HG03342 (cell line): ENCODE results near the gene PALM3.

Experiments used
- ATAC-seq: cut with Tn5 transposase; IDR thresholded peaks from one replicate; pipeline ENCODE4 v1.9.1; 2021; ENCODE audit warnings: mild to moderate bottlenecking, moderate library complexity; ENCODE audit not compliant: unreplicated experiment

The PALM3 gene

DNA sequence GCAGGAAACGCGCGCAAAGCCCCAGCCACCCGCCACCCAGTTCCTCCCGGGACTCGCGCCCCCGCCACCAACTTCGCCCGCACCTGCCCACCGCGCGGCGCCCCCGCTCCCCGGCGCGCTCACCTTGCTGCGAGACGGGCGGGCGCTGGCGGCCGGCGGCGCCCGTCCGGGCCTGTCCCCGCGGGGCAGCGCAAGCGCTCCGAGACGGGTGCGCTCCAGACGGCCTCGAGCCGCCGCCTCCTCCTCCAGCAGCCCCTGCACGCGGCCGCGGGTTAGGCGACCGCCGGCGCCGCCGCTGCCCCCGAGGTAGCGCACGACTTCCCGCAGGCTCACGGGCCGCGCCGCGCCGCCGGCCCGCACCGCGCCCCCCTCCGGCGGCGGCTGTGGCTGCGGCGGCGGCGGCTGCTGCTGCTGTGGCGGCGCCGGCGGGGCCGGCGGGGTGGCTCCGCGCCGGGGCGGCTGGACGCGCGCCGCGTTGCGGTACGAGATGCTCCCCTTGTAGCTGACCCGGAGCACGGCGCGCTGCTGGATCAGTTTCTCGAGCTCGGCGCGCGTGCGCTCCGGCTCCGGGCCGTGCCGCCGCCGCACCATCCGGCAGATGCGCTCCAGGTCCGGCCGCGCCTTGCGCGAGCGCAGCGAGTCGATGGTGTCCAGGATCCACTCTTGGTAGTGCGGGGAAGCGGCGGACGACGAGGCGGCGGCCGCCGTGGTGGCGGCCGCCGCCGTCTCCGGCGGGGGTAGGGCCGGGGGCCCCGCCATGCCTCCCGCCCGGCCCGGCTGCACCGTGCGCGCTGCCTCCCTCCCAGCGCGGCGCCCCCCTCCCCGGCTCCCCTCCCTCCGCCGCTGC is 28.0 kb upstream of the PALM3 start:
- peak; percentile 27 for ATAC-seq

GRCh38 chr19:14089412-14089661 is 27.5 kb upstream of the PALM3 start:
- no peak for ATAC-seq

- no peak for ATAC-seq
Observed at GRCh38 chr19:14088634-14089411, 26.9 kb upstream of the PALM3 start.

GRCh38 chr19:14086098-14086497 is 24.2 kb upstream of the PALM3 start:
- ATAC-seq = no peak

DNA sequence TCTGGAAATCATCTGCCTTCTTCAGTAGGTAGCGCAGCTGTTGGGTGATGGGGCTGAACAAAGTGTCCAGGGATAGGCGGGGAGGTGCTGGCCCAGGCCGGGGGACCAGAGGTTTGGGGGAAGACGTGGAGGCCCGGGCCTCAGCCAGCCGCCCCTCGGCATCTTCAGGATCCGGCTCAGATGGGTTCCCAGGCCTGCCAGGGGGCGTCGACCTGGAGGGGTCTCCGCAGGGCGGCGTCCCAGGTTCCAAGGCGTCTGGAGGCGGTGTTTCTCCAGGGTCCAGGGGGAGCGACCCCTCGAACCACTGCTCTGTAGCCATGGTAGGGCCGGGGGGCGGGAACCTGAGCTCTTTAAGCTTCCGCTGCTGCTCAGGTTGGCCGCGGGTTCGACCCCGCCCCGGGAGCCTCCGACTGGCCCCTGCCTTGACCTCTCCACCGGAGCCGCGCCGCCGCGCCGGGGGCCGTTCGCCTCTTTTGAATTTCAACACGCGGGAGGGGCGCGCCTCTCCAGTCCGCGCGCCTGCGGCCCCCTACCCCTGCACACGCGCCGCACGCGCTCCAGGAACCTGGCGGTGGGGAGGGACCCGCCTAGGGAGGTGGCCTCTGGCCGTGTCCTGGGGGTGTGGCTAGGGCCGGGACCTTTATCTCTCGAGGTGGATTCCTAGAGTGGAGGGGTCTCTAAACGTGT is 23.6 kb upstream of the PALM3 start, which contains the start of gene C19orf67:
Gene C19orf67, minus strand, starts transcription at position 475 of the 687 bp plus-strand sequence. Its CDS starts 156 bp downstream, at position 319.
- no peak for ATAC-seq

DNA sequence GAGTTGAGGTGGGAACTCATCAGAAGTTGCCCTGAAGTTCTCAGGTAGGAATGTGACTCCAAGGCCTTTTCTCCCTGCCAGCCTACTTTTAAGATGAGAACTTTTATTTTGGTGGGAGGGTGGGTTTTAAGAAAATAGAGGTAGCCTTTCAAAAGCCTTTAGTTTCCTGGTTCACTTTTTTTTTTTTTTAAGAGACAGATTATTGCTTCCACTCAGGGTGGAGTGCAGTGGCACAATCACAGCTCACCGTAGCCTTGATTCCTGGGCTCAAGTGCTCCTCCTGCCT is 20.7 kb upstream of the PALM3 start:
- ATAC-seq = no peak

DNA sequence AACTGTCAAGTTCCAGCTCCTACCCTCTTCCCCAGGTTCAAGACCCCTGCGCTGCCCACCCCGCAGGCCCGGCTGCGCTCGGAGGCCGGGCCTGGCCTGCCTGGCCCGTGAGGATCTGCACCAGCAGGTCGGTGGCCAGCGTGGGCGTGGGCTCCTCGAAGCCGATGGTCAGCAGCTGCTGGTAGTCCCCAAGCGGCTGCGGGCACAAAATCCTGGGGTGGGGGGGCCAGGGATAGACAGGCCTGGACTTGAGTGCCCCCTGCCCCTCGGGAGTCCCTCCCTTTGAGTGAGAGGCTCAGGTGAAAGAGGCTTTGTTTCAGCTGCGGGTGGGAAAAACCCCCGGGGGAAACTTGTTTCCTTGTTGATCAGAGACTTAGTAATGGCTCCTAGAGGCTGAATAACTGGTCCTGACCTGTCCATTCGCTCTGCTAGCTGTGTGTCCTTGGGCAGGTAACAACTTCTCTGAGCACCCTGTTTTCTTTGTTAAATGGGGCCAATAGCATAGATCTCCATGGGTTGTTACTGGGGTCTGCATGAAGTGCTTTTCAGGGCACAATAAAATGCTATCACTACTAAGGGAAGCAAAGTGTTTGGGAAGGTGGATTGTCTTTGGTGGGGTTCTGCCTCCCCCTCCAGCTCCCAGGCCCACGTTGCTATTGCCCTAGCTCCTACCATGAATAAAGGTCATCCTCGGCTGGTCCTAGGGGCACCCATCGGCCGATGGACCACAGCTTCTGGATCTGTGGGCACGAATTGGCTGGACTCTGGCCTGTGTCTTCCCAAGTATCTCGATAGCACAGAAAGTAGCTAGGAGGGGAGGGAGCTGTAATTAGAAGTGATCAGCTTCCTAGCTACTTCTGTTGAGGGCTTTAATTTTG is 20.2 kb upstream of the PALM3 start:
- peak; percentile 3 for ATAC-seq

- ATAC-seq = peak; percentile 85
Observed at GRCh38 chr19:14080887-14081796, 19.3 kb upstream of the PALM3 start.

- ATAC-seq = no peak
Observed at GRCh38 chr19:14078411-14078810, 16.5 kb upstream of the PALM3 start.

DNA sequence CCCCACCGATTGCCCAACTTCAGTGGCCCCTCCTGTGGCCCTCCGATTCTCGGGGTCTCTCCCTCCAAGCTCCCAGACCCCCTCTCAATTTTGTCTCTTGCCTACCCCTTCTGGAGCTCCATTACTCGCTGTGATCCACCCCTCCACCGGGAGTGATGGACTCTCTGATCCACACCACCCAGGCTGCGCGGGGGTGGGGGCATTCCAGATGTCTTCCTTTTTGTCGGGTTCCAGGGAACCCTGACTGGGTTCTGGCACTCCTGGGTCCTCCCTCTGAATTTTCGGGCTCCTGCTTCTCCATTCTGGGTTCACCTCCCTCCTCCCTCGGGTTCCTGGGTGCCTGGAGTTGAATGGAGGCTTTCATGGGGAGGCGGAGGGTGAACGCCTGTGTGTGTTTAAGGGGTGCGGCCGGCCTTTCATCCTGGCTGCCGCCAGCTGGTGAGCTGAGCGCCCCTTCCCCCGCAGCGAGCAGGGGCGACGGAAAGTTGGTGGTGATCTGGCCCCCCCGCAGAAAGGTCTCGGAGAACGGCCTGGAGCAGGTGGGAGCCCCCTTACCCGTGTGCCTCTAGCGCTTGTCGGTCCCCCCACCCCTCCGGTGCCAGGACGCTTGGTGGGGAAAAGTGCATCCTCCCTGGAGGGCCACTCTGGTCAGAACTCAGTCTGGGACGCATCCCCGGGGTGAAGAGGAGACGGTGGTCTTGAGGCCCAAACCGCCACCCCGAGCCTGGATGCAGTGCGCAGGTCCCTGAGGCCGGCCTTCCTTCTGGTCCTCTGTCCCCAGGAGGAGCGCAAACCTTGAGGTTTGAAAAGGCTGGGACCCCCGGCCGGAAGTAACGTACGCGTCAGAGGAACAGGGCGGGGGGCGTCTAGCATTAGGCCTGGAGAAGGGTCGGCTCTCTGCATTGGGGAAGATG is 12.3 kb upstream of the PALM3 start:
- no peak for ATAC-seq

DNA sequence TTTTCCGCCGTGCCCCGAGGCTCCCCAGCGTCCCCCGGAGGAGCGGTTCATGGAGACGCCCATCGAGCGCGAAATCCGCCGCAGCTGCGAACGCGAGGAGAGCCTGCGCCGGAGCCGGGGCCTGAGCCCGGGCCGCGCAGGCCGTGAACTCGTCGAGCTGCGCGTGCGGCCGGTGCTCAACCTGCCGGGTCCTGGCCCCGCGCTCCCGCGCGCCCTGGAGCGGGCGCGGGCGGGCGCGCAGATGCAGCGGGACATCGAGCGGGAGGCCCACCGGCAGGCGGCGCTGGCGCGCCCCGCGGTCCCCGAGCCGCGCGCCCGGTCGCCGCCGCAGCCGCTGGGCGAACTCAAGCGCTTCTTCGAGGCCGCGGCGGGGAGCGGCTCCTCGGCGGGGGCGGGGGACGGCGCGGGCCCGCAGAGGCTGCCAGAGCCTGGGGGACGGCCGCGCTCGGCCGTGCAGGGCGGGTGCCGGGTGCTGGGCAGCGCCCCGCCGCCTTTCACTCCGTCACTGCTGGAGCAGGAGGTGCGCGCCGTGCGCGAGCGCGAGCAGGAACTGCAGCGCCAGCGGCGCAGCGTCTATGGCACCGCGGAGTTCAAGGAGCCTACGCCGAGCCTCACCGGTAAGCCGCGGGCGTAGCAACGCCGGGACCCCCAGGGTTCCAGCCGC is 11.5 kb upstream of the PALM3 start:
- no peak for ATAC-seq

GRCh38 chr19:14072535-14073260 is 10.8 kb upstream of the PALM3 start, which contains the start of gene MISP3:
Gene MISP3, plus strand, starts transcription at chr19:14072786. Its CDS starts 524 bp downstream, at chr19:14073310.
- ATAC-seq = no peak

DNA sequence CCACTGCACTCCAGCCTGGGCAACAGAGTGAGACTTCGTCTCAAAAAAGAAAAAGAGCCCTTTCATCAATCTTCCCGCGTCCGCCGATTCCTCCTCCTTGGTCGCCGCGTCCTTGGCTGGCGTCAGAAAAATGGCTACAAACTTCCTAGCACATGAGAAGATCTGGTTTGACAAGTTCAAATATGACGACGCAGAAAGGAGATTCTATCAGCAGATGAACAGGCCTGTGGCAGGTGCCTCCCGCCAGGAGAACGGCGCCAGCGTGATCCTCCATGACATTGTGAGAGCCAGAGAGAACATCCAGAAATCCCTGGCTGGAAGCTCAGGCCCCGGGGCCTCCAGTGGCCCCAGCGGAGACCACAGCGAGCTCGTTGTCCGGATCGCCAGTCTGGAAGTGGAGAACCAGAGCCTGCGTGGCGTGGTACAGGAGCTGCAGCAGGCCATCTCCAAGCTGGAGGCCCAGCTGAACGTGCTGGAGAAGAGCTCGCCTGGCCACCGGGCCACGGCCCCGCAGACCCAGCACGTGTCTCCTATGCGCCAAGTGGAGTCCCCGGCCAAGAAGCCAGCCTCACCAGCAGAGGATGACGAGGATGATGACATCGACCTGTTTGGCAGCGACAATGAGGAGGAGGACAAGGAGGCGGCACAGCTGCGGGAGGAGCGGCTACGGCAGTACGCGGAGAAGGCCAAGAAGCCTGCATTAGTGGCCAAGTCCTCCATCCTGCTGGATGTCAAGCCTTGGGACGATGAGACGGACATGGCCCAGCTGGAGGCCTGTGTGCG is 8.6 kb upstream of the PALM3 start:
- no peak for ATAC-seq

GRCh38 chr19:14066134-14066533 is 4.3 kb upstream of the PALM3 start:
- no peak for ATAC-seq

GRCh38 chr19:14063105-14063504 is 1.2 kb upstream of the PALM3 start:
- ATAC-seq = no peak

GRCh38 chr19:14062558-14062855 is 631 bp upstream of the PALM3 start:
- no peak for ATAC-seq
